ENCODE results near the gene NAT14. TPM values are rescaled to one million over a fixed set of nuclear protein-coding genes. Genes with fewer than 3 reads are reported as not detected.
"Not testable (repeated sequence)": the region's sequence is repeated elsewhere in the genome, so short reads cannot be mapped to it uniquely, and the experiment has no call there.

The NAT14 gene
- total RNA-seq, 1 donor from 2014 or later: 5.2 TPM

DNA sequence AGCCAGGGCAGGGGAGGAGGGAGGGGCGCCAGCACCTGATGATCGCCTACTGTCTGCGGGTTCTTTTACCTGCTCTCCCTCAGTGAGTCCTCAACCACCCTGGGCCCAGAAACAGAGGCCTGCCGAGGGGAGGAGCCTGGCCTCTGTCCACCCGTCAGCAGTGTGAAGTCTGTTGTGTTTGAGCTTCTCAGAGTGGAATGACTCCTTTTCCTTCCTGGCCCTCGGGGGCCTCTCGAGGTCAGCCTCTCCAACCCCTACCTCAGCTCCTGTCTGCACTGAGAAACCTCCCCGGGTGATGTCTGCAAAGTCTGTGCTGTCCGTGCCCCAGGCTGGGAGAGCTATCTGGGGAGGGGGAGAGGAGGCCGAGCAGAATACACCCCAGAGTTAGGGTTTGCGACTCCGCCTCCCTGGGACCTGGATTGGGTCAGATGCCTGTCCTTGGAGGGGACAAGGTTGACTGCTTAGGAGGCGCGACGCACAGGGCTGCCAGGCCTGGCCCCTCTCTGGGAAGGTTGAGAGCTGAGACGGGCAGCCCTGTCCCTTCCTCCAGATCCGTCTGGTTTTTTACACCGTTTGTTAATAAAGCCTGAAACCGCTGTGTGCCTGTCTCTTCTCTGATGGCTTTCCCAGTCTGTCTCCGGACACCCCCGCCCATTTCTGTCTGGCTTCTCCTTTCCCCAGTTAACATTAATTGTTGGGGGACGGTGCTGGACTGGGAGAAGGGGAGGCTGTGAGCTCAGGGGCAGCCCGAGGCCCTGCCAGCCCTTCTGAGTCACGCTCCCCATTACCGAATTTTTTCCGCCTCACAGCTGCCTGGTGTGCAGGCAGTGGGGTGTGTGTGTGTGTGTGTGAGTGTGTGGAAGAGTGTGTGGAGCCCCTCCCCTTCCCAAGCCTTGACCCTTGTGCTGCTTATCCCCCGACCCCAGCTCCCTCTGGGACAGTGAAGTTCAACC, 2.3 kb downstream of the NAT14 start:
- peak; percentile 91 to 93 for DNase-seq (ENCODE audit: low read depth in 2 of 2)

- DNase-seq (ENCODE audit: low read depth in 2 of 2): no peak
Measured at GRCh38 chr19:55487924-55488687, 3.1 kb downstream of the NAT14 start, which contains the start of gene SSC5D. SSC5D (plus strand) TSS chr19:55488436; CDS start chr19:55488590, 154 bp downstream.

DNA sequence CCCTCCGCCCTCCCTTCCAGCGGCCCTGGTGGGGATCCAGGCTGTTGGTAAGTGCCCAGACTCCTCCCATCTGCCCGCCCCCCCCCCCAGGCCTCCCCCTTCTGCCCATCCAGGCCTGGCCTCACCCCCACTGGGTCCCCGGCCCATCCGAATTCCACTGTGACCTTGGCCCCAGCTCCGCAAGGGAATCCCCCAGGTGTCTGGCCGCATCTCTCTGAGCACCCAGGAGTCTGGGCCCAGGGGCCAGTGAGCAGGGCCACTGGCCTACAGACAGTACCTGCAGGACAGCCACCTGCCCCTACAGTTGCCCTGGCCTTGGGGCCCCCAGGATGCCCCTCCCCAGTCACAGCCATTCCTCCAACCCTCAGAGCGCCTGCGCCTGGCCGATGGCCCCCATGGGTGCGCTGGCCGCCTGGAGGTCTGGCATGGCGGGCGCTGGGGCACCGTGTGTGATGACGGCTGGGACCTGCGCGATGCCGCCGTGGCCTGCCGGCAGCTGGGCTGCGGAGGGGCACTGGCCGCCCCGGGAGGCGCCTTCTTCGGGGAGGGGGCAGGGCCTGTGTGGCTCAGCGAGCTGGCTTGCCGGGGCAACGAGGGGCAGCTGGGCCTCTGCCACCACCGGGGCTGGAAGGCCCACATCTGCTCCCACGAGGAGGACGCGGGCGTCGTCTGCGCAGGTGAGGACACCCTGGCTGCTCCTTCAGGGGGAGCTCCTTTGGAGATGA, 4.2 kb downstream of the NAT14 start:
- DNase-seq (ENCODE audit: low read depth in 2 of 2): no peak

GRCh38 chr19:55489711-55490477, 4.9 kb downstream of the NAT14 start:
- DNase-seq (ENCODE audit: low read depth in 2 of 2): no peak

GRCh38 chr19:55490478-55491432, 5.8 kb downstream of the NAT14 start:
- DNase-seq (ENCODE audit: low read depth in 2 of 2): no peak

- no peak for DNase-seq (ENCODE audit: low read depth in 2 of 2)
Measured at GRCh38 chr19:55491546-55492360, 6.8 kb downstream of the NAT14 start.

DNA sequence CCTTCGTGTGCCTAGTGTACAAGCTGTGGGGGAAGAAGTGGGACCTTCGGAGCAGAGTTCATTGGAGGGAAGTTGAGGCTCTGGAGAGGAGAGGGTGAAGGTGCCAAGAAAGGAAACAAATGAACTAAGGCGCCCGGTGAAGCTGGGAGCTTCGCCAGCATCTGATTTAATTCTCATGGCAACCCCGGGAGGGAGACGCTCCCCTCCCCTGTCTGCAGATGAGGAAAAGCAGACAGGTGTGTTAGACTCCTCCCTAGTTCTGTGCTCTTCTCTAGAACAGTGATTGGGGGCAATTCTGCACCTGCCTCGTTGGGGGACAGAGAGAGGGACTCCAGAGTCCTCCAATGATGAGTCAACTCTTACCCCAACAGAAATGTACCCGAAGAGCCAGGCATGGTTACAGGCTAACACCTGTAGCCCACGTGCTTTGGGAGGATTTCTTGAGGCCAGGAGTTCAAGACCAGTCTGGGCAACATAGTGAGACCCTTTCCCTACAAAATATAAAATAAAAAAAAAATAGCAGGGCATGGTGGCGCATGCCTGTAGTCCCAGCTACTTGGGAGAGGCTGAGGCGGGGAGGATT, 7.5 kb downstream of the NAT14 start:
- no peak for DNase-seq (ENCODE audit: low read depth in 2 of 2)

DNA sequence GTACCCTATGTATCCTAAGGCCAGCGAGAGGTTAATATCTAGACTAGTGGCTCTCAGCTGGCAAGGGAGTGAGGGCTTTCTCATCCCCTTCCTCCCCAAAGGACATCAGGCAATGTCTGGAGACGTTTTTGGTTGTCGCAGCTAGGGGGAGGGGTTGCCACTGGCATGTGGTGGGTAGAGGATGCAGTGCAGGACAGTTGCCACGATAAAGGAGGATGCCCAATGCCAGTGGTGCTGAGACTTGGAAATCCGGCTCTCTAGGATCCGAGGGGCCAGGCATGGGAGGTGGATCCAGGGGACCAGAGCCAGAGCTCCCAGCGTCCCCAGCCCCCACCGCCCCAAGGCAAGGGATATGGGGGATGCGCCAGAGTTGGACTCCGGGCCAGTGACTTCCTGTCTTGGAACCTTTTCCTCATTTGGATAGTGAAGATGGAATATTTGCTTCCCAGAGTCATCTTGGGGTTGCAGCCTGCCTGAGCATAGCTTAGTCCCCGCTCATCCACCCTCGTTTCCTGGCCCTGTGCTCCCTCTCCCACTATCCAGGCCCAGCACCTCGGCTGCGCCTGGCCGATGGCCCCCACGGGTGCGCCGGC, 8.2 kb downstream of the NAT14 start:
- no peak for DNase-seq (ENCODE audit: low read depth in 2 of 2)

GRCh38 chr19:55493645-55494171, 8.7 kb downstream of the NAT14 start:
- no peak for DNase-seq (ENCODE audit: low read depth in 2 of 2)

DNA sequence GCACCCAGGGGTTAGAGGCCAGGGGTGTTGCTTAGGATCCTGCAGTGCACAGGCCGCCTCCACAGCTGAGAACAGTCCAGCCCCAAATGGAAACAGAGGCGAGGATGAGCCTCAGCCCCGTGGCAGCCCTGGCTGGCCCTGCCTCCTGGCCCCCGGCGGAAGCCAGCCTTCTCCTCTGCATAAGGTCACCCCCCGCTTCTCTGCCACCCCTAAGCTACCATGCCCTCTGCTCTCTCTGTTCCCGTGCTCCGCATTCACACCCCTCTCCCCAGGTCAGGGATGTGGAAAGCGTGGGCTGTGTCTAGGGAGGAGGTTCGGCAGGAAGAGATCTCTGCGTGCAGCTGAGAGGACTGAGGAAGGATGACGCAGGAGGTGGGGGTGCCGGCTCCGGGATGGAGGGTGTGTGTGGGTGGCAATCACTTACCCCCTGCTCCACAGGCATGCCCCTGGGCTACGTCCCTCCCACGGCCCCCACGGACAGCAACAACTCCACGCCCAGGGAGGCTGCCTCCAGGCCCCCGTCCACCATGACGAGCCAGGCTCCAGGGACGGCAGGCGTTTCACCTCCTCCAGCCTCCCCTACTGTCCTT, 9.3 kb downstream of the NAT14 start:
- peak in 1 of 2 donors; percentile 65 for DNase-seq (ENCODE audit: low read depth in 2 of 2)

DNA sequence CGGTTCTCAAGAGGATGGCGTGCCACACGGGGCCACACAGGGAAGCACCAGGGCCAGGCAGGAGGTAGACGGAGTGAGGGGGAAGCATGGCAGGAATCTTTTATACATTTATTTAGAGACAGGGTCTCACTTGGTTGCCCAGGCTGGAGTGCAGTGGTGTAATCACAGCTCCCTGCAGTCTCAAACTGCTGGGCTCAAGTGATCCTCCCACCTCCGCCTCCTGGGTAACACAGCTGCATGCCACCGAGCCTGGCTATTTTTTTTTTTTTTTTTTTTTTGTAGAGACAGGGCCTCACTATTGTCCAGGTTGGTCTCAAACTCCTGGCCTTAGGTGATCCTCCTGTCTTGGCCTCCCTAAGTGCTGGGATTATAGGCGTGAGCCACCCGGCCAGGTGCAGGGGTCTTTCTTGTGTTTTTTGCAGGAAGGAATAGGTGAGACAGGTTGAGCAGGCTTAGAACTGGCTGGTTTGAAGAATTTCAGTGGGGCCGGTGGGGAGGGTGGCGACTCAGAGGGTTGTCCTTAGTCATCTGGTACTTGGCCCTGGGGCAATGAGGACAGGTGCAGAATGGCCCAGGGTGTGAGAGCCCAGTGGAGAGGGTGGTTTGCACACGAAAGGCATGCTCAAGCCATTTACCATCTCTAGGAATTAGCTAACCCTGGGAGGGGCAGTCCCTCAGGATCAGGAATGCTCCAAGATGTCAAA, 10.8 kb downstream of the NAT14 start:
- no peak for DNase-seq (ENCODE audit: low read depth in 2 of 2)

DNA sequence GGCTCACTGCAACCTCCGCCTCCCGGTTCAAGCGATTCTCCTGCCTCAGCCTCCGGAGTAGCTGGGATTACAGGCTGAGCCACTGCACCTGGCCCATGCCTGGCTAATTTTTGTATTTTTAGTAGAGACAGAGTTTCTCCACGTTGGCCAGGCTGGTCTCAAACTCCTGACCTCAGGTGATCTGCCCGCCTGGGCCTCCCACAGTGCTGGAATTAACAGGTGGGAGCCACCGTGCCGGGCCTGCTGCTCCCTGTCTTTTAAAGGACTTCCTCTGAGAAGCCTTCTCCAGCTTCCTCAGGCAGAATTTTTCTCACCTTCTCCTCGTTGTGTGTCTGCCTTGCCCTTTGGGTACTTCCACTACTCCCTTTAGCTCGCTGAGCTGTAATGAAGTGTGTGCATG, 11.8 kb downstream of the NAT14 start:
- DNase-seq (ENCODE audit: low read depth in 2 of 2): not testable (repeated sequence)

DNA sequence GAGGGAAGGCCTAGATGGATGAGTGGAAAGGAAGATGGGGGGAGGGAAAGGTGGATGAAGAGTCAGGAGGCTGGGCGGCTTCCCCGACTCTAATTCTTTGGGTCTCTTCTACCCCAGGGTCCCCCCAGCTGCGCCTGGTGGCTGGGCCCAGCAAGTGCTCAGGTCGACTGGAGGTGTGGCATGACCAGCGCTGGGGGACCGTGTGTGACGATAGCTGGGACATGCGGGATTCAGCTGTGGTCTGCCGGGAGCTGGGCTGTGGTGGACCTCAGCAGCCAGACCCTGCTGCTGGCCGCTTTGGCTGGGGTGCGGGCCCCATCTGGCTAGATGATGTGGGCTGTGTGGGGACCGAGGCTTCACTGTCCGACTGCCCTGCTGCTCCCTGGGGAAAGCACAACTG, 12.8 kb downstream of the NAT14 start:
- DNase-seq (ENCODE audit: low read depth in 2 of 2): no peak

- DNase-seq (ENCODE audit: low read depth in 2 of 2): no peak
Measured at GRCh38 chr19:55498246-55498840, 13.4 kb downstream of the NAT14 start.

DNA sequence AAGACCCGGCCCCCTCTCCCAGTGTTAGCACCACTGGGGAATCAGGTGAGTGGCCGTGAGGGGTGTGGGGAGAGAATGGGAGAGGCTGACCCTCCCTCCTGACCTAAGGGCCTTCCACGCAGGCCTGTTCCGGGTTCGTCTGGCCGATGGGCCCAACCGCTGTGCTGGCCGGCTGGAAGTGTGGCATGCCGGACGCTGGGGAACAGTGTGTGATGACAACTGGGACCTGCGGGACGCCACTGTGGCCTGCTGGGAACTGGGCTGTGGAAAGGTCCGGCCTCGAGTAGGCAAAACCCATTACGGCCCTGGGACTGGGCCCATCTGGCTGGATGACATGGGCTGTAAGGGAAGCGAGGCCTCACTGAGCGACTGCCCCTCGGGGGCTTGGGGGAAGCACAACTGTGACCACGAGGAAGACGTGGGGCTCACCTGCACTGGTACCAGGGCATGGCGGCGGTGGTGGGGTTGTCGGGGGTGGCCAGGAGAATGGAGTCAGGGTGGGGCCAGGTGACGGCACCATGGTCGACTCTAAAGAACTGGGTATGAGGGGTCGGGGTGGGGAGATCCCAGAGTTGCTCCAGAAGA, 15.5 kb downstream of the NAT14 start:
- DNase-seq (ENCODE audit: low read depth in 2 of 2): no peak

Data from lung microvascular endothelial cell (primary cell).